SK-N-MC (cell line): ENCODE measurements around the gene MAFB.

ENCODE experiments used
- DNase-seq: peaks from one replicate; pipeline ENCODE4 v3.0.0-alpha.2; 2011; ENCODE audit warnings: low read depth, low spot score
- H3K27ac ChIP-seq: fragments of 200-600 bp; sonication (generic); 2 replicates; pipeline ENCODE4 v1.5.1; 2016; ENCODE audit warnings: mixed run types
- H3K36me3 ChIP-seq: fragments of 200-600 bp; sonication (generic); 2 replicates; pipeline ENCODE4 v1.6.1; 2017; ENCODE audit warnings: antibody characterized with exemption, low read length, mixed read lengths; ENCODE audit not compliant: insufficient read depth
- H3K4me3 ChIP-seq: fragments of 200-600 bp; sonication (generic); 2 replicates; pipeline ENCODE4 v1.5.1; 2016
- H3K9ac ChIP-seq: fragments of 200-600 bp; sonication (generic); 2 replicates; pipeline ENCODE4 v1.8.0; 2017; ENCODE audit warnings: mixed run types, mixed read lengths; ENCODE audit not compliant: insufficient read length
- H3K9me3 ChIP-seq: fragments of 200-600 bp; sonication (generic); 2 replicates; pipeline ENCODE4 v1.6.1; 2017; ENCODE audit warnings: low read depth, mild to moderate bottlenecking, antibody characterized with exemption, low read length, moderate library complexity, mixed read lengths
- EZH2 ChIP-seq: fragments of 200-600 bp; sonication (generic); IDR thresholded peaks from one replicate; pipeline ENCODE4 v1.6.1; 2017; ENCODE audit warnings: antibody characterized with exemption
- FOXP2 ChIP-seq: optimal IDR thresholded peaks from 2 replicates; pipeline ENCODE3; 2011; ENCODE audit warnings: mild to moderate bottlenecking, moderate library complexity; ENCODE audit not compliant: insufficient read depth; ENCODE audit errors: extremely low read length, control extremely low read depth
- POLR2AphosphoS5 ChIP-seq: IDR thresholded peaks from 2 replicates; pipeline ENCODE4 v1.6.1; 2012; ENCODE audit warnings: mild to moderate bottlenecking, low read depth, low read length, borderline replicate concordance

Gene MAFB

GRCh38 chr20:40640667-40641066 is 48.4 kb downstream of the MAFB start:
- no peaks in the 10 kb centered on the region for H3K9me3 ChIP-seq

GRCh38 chr20:40639676-40640355 is 49.2 kb downstream of the MAFB start:
- no peaks in the 10 kb centered on the region for H3K36me3 ChIP-seq
- no peak overlapping the region for H3K4me3 ChIP-seq
- no peak for DNase-seq
- H3K9ac ChIP-seq, result no peak overlapping the region
- no peak overlapping the region for H3K27ac ChIP-seq
- TF ChIP-seq POLR2AphosphoS5, result no peak
- TF ChIP-seq EZH2, result no peak
- no peak for TF ChIP-seq FOXP2
- H3K9me3 ChIP-seq, result no peaks in the 10 kb centered on the region

More at GRCh38 chr20:40640667-40641066, 48.4 kb downstream of the MAFB start:
- no peak overlapping the region for H3K4me3 ChIP-seq
- H3K27ac ChIP-seq, result no peak overlapping the region
- DNase-seq, result no peak
- TF ChIP-seq POLR2AphosphoS5 (no peak), FOXP2 (no peak), EZH2 (no peak)
- no peaks in the 10 kb centered on the region for H3K36me3 ChIP-seq
- H3K9ac ChIP-seq, result no peak overlapping the region

GRCh38 chr20:40639132-40639531 is 49.9 kb downstream of the MAFB start:
- no peak overlapping the region for H3K4me3 ChIP-seq
- no peak for DNase-seq
- H3K36me3 ChIP-seq, result no peaks in the 10 kb centered on the region
- TF ChIP-seq EZH2 (no peak), FOXP2 (no peak), POLR2AphosphoS5 (no peak)
- H3K9me3 ChIP-seq, result no peaks in the 10 kb centered on the region
- no peak overlapping the region for H3K9ac ChIP-seq
- H3K27ac ChIP-seq, result no peak overlapping the region

GRCh38 chr20:40638414-40638813 is 50.6 kb downstream of the MAFB start:
- Histone ChIP-seq H3K9me3 (no peaks in the 10 kb centered on the region), H3K4me3 (no peak overlapping the region), H3K36me3 (no peaks in the 10 kb centered on the region), H3K9ac (no peak overlapping the region), H3K27ac (no peak overlapping the region)
- no peak for DNase-seq
- no peak for TF ChIP-seq POLR2AphosphoS5
- TF ChIP-seq EZH2, result no peak
- no peak for TF ChIP-seq FOXP2

- Histone ChIP-seq H3K27ac (no peak overlapping the region), H3K9me3 (no peaks in the 10 kb centered on the region), H3K9ac (no peak overlapping the region), H3K36me3 (no peaks in the 10 kb centered on the region), H3K4me3 (no peak overlapping the region)
- no peak for TF ChIP-seq POLR2AphosphoS5
- TF ChIP-seq EZH2, result no peak
- no peak for TF ChIP-seq FOXP2
- DNase-seq, result no peak
Measured at GRCh38 chr20:40637176-40637575, 51.9 kb downstream of the MAFB start.

- no peak for DNase-seq
- no peak overlapping the region for H3K9ac ChIP-seq
- no peaks in the 10 kb centered on the region for H3K9me3 ChIP-seq
- no peak overlapping the region for H3K27ac ChIP-seq
- no peak for TF ChIP-seq POLR2AphosphoS5
- no peaks in the 10 kb centered on the region for H3K36me3 ChIP-seq
- no peak overlapping the region for H3K4me3 ChIP-seq
Measured at GRCh38 chr20:40636486-40636885, 52.5 kb downstream of the MAFB start.

- no peak for TF ChIP-seq POLR2AphosphoS5
- Histone ChIP-seq H3K9me3 (no peaks in the 10 kb centered on the region), H3K27ac (no peak overlapping the region), H3K4me3 (no peak overlapping the region), H3K9ac (no peak overlapping the region), H3K36me3 (no peaks in the 10 kb centered on the region)
- DNase-seq, result no peak
Measured at GRCh38 chr20:40635971-40636370, 53.1 kb downstream of the MAFB start.
